ENCODE measurements around the gene CDCA5. TPM values are rescaled to one million over a fixed set of nuclear protein-coding genes. Genes with fewer than 3 reads are reported as not detected.

The CDCA5 gene
- total and polyA plus RNA-seq, 2 donors from 2014 or later: 0.43 to 1.4 TPM

- intact Hi-C loops (cut with DNase I): no loop called here
- Histone ChIP-seq H3K27me3 (ENCODE audit: control insufficient read depth, insufficient read depth, low read length) (no peaks in the 10 kb centered on the region), H3K36me3 (ENCODE audit: control insufficient read depth in 2 of 3, insufficient read depth in 3 of 3, low read length in 3 of 3) (peaks cover 8 to 20% (median 12%) of the 10 kb centered on the region in 3 donors), H3K4me1 (ENCODE audit: control insufficient read depth in 2 of 3, insufficient read depth in 2 of 3, low read depth in 1 of 3, low read length in 3 of 3) (peaks cover 0 to 18% (median 9%) of the 10 kb centered on the region in 3 donors), H3K4me3 (ENCODE audit: low read length in 3 of 3) (peak overlapping the region; percentile 56 to 97 (median 91)), H3K27ac (ENCODE audit: low read depth in 2 of 2, low read length in 2 of 2) (peak overlapping the region in 1 of 2 donors; percentile 95), H3K9ac (ENCODE audit: low read length in 3 of 3) (peak overlapping the region in 2 of 3 donors; percentile 47 to 94), H3K9me3 (ENCODE audit: control insufficient read depth in 2 of 3, insufficient read depth in 1 of 3, low read length in 3 of 3) (no peaks in the 10 kb centered on the region)
- FAIRE-seq (no peak), DNase-seq (no peak)
- TF ChIP-seq CTCF (IDR thresholded peaks at IDR 0.05; ENCODE audit: borderline replicate concordance, extremely low read depth, insufficient read depth): no peak
These were observed 556 bp downstream of the CDCA5 start for GRCh38 chr11:65083134-65083833.

GRCh38 chr11:65078786-65079342 lies 5.0 kb downstream of the CDCA5 start:
- no peak for DNase-seq
- Histone ChIP-seq H3K27ac (ENCODE audit: low read depth in 2 of 2, low read length in 2 of 2) (no peak overlapping the region), H3K4me3 (ENCODE audit: low read length in 3 of 3) (no peak overlapping the region), H3K27me3 (ENCODE audit: control insufficient read depth, insufficient read depth, low read length) (no peaks in the 10 kb centered on the region), H3K36me3 (ENCODE audit: control insufficient read depth in 2 of 3, insufficient read depth in 3 of 3, low read length in 3 of 3) (no peaks in the 10 kb centered on the region), H3K9ac (ENCODE audit: low read length in 3 of 3) (no peak overlapping the region), H3K4me1 (ENCODE audit: control insufficient read depth in 2 of 3, insufficient read depth in 2 of 3, low read depth in 1 of 3, low read length in 3 of 3) (peaks cover 0 to 5% (median 4%) of the 10 kb centered on the region in 3 donors), H3K9me3 (ENCODE audit: control insufficient read depth in 2 of 3, insufficient read depth in 1 of 3, low read length in 3 of 3) (no peaks in the 10 kb centered on the region)
- no peak for FAIRE-seq
- TF ChIP-seq CTCF (IDR thresholded peaks at IDR 0.05; ENCODE audit: borderline replicate concordance, extremely low read depth, insufficient read depth): no peak
- intact Hi-C loops (cut with DNase I): no loop called here

- no peak overlapping the region for H3K9ac ChIP-seq (ENCODE audit: low read length in 3 of 3)
- H3K4me3 ChIP-seq (ENCODE audit: low read length in 3 of 3): no peak overlapping the region
- no peaks in the 10 kb centered on the region for H3K4me1 ChIP-seq (ENCODE audit: control insufficient read depth in 2 of 3, insufficient read depth in 2 of 3, low read depth in 1 of 3, low read length in 3 of 3)
- DNase-seq: peak in 3 of 5 donors; percentile 20 to 37 (median 24)
- intact Hi-C loops (cut with DNase I): no loop called here
- H3K9me3 ChIP-seq (ENCODE audit: control insufficient read depth in 2 of 3, insufficient read depth in 1 of 3, low read length in 3 of 3): no peaks in the 10 kb centered on the region
- H3K36me3 ChIP-seq (ENCODE audit: control insufficient read depth in 2 of 3, insufficient read depth in 3 of 3, low read length in 3 of 3): no peaks in the 10 kb centered on the region
- H3K27ac ChIP-seq (ENCODE audit: low read depth in 2 of 2, low read length in 2 of 2): no peak overlapping the region
- no peaks in the 10 kb centered on the region for H3K27me3 ChIP-seq (ENCODE audit: control insufficient read depth, insufficient read depth, low read length)
- TF ChIP-seq CTCF (IDR thresholded peaks at IDR 0.05; ENCODE audit: borderline replicate concordance, extremely low read depth, insufficient read depth): peak; percentile 51
- FAIRE-seq: no peak
These were observed 5.7 kb downstream of the CDCA5 start for GRCh38 chr11:65078151-65078550.
